Ascending aorta (tissue), 2 donors: ENCODE data around the gene ZNF462. TPM values are rescaled to one million over a fixed set of nuclear protein-coding genes. Genes with fewer than 3 reads are reported as not detected.

ENCODE experiments used
- DNase-seq, 2 donors: peaks; one replicate each; pipeline ENCODE4 v3.0.0-alpha.2; 2019; ENCODE audit warnings: low spot score in 2 of 2
- H3K27ac ChIP-seq, 2 donors: fragments of 200-600 bp; sonication (generic); one replicate each; pipeline ENCODE4 v1.5.1; 2016 to 2017; ENCODE audit warnings: mild to moderate bottlenecking in 1 of 2
- H3K27me3 ChIP-seq: fragments of 200-600 bp; sonication (generic); one replicate; pipeline ENCODE4 v1.5.1; 2017
- H3K36me3 ChIP-seq, 2 donors: fragments of 200-600 bp; sonication (generic); one replicate each; pipeline ENCODE4 v1.5.1; 2016
- H3K4me1 ChIP-seq, 2 donors: fragments of 200-600 bp; sonication (generic); one replicate each; pipeline ENCODE4 v1.5.1; 2016 to 2017; ENCODE audit warnings: mild to moderate bottlenecking in 1 of 2
- H3K4me3 ChIP-seq, 2 donors: fragments of 200-600 bp; sonication (generic); one replicate each; pipeline ENCODE4 v1.5.1; 2016 to 2017; ENCODE audit warnings: mild to moderate bottlenecking in 1 of 2
- H3K9me3 ChIP-seq, 2 donors: fragments of 200-600 bp; sonication (generic); one replicate each; pipeline ENCODE4 v1.5.1; 2016
- CTCF ChIP-seq, 3 experiments: fragments of 200-600 bp in 2 of 3; fragments of 450-650 bp in 1 of 3; sonication (generic) in 2 of 3; IDR thresholded peaks; one replicate each; pipeline ENCODE4 v1.5.1; 2016 to 2019; ENCODE audit warnings: antibody characterized with exemption in 3 of 3, mild to moderate bottlenecking in 1 of 3, moderate library complexity in 1 of 3
- intact Hi-C: fragments of 100-400 bp; cut with DNase I; formaldehyde crosslinking; loops from one replicate; pipeline ENCODE4 v1.15.1; 2023
- total RNA-seq: library from RNA; depleted of rRNA; stranded (reverse); fragments of >200 nt; gene quantifications from one replicate; pipeline ENCODE4 v1.1.0, GENCODE V29; 2016

ZNF462 gene
- total RNA-seq, 1 donor from 2014 or later = 8.8 TPM

- Histone ChIP-seq H3K9me3 (no peaks in the 10 kb centered on the region), H3K4me1 (no peaks in the 10 kb centered on the region), H3K27me3 (no peaks in the 10 kb centered on the region), H3K27ac (no peak overlapping the region), H3K4me3 (no peak overlapping the region), H3K36me3 (no peaks in the 10 kb centered on the region)
- DNase-seq = no peak
- intact Hi-C loops = no loop called here
- TF ChIP-seq CTCF (IDR thresholded peaks at IDR 0.05) = no peak
Observed at GRCh38 chr9:107046692-107047091, 183.7 kb downstream of the ZNF462 start.

GRCh38 chr9:107049046-107049802 is 186.3 kb downstream of the ZNF462 start:
- Histone ChIP-seq H3K36me3 (no peaks in the 10 kb centered on the region), H3K4me1 (no peaks in the 10 kb centered on the region), H3K27me3 (no peaks in the 10 kb centered on the region), H3K27ac (no peak overlapping the region), H3K4me3 (no peak overlapping the region), H3K9me3 (no peaks in the 10 kb centered on the region)
- no peak for TF ChIP-seq CTCF (IDR thresholded peaks at IDR 0.05)
- DNase-seq = no peak
- intact Hi-C loops = no loop called here

GRCh38 chr9:107049803-107050184 is 186.8 kb downstream of the ZNF462 start:
- no peak for TF ChIP-seq CTCF (IDR thresholded peaks at IDR 0.05)
- intact Hi-C loops = no loop called here

GRCh38 chr9:107051392-107051791 is 188.4 kb downstream of the ZNF462 start:
- intact Hi-C loops = no loop called here
- DNase-seq = no peak
- no peaks in the 10 kb centered on the region for H3K4me1 ChIP-seq
- H3K36me3 ChIP-seq = no peaks in the 10 kb centered on the region
- no peak overlapping the region for H3K27ac ChIP-seq
- no peak overlapping the region for H3K4me3 ChIP-seq
- no peaks in the 10 kb centered on the region for H3K27me3 ChIP-seq
- TF ChIP-seq CTCF (IDR thresholded peaks at IDR 0.05) = no peak
- H3K9me3 ChIP-seq = no peaks in the 10 kb centered on the region

More at GRCh38 chr9:107049803-107050184, 186.8 kb downstream of the ZNF462 start:
- no peaks in the 10 kb centered on the region for H3K4me1 ChIP-seq
- no peak overlapping the region for H3K27ac ChIP-seq
- no peak overlapping the region for H3K4me3 ChIP-seq
- H3K36me3 ChIP-seq = no peaks in the 10 kb centered on the region
- H3K27me3 ChIP-seq = no peaks in the 10 kb centered on the region
- no peak for DNase-seq
- H3K9me3 ChIP-seq = no peaks in the 10 kb centered on the region

- Histone ChIP-seq H3K36me3 (no peaks in the 10 kb centered on the region), H3K27ac (no peak overlapping the region), H3K4me3 (no peak overlapping the region), H3K9me3 (no peaks in the 10 kb centered on the region), H3K4me1 (no peaks in the 10 kb centered on the region), H3K27me3 (no peaks in the 10 kb centered on the region)
- intact Hi-C loops = no loop called here
- no peak for DNase-seq
- TF ChIP-seq CTCF (IDR thresholded peaks at IDR 0.05) = no peak
Observed at GRCh38 chr9:107054146-107054545, 191.2 kb downstream of the ZNF462 start.
